Keratinocyte (primary cell): Measurements from ENCODE around the gene RSPO3.

ENCODE experiments used
- EZH2 ChIP-seq: IDR thresholded peaks from one replicate; pipeline ENCODE4 v1.6.1; 2012; ENCODE audit warnings: inconsistent platforms, mild to moderate bottlenecking, low read length, moderate library complexity
- TF ChIP-seq, protein P1 (sequence below), 3 experiments: IDR thresholded peaks in 1 of 3; conservative IDR thresholded peaks in 1 of 3; optimal IDR thresholded peaks in 1 of 3; 2 replicates in 2 of 3; 3 replicates in 1 of 3; pipeline versions ENCODE3 to v1.5.1; 2011; ENCODE audit warnings: low read length in 3 of 3, mild to moderate bottlenecking in 3 of 3, moderate library complexity in 2 of 3, control low read depth in 1 of 3, inconsistent platforms in 1 of 3; ENCODE audit not compliant: insufficient read depth in 2 of 3; ENCODE audit errors: extremely low read depth in 1 of 3

DNA sequence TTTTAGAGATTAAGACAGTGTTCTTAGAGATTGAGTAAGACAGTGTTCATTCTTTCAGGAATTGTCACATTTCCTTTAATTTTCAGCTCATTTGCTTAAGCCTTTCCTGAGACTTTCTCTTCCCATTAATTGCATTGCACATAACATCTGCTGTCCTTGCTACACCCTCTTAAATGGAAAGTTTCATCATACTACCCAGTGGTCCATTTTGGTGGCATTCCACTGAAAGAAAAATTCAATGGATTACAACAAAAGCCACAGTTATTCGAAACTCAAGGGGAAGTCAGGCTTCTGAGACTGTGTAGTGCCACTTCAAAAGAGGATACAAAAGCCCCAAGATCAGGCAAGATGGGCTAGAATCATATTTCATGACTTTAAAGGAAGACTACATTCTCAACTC, 64.0 kb downstream of the RSPO3 start:
- TF ChIP-seq, protein P1, sequence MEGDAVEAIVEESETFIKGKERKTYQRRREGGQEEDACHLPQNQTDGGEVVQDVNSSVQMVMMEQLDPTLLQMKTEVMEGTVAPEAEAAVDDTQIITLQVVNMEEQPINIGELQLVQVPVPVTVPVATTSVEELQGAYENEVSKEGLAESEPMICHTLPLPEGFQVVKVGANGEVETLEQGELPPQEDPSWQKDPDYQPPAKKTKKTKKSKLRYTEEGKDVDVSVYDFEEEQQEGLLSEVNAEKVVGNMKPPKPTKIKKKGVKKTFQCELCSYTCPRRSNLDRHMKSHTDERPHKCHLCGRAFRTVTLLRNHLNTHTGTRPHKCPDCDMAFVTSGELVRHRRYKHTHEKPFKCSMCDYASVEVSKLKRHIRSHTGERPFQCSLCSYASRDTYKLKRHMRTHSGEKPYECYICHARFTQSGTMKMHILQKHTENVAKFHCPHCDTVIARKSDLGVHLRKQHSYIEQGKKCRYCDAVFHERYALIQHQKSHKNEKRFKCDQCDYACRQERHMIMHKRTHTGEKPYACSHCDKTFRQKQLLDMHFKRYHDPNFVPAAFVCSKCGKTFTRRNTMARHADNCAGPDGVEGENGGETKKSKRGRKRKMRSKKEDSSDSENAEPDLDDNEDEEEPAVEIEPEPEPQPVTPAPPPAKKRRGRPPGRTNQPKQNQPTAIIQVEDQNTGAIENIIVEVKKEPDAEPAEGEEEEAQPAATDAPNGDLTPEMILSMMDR (optimal IDR thresholded peaks at IDR 0.05 in 1 of 3, IDR thresholded peaks at IDR 0.05 in 1 of 3, conservative IDR thresholded peaks at IDR 0.05 in 1 of 3; ENCODE audit: extremely low read depth in 1 of 3, insufficient read depth in 2 of 3, low read length in 3 of 3) = no peak
- no peak for TF ChIP-seq EZH2
